GM12892 (cell line): ENCODE measurements around the gene MLX.

Source experiments
- POLR2A ChIP-seq: IDR thresholded peaks from 2 replicates; pipeline ENCODE4 v1.6.1; 2011; ENCODE audit warnings: low read depth, low read length, control low read depth
- POLR2AphosphoS5 ChIP-seq: IDR thresholded peaks from 2 replicates; pipeline ENCODE4 v1.6.1; 2011; ENCODE audit warnings: low read depth, low read length, control low read depth

- TF ChIP-seq POLR2AphosphoS5 (no peak), POLR2A (no peak)
These were observed 44.1 kb upstream of the MLX start for GRCh38 chr17:42522798-42523278.
